ENCODE data around the gene RASSF8.

The RASSF8 gene

GRCh38 chr12:26022043-26022442 is 63.6 kb downstream of the RASSF8 start:
- TF ChIP-seq MAX (IDR thresholded peaks at IDR 0.05; ENCODE audit: low read depth, low read length) (no peak), CTCF (IDR thresholded peaks at IDR 0.05; ENCODE audit: low read depth, low read length) (no peak), MYC (IDR thresholded peaks at IDR 0.05; ENCODE audit: low read depth, low read length) (no peak), POLR2A (IDR thresholded peaks at IDR 0.05; ENCODE audit: extremely low read depth, insufficient read length) (no peak)
- no peak for DNase-seq (ENCODE audit: low read depth)
- no peak overlapping the region for H3K4me3 ChIP-seq (ENCODE audit: low read depth, low read length)

- no peak overlapping the region for H3K4me3 ChIP-seq (ENCODE audit: low read depth, low read length)
- DNase-seq (ENCODE audit: low read depth): no peak
- TF ChIP-seq CTCF (IDR thresholded peaks at IDR 0.05; ENCODE audit: low read depth, low read length) (no peak), MYC (IDR thresholded peaks at IDR 0.05; ENCODE audit: low read depth, low read length) (no peak), POLR2A (IDR thresholded peaks at IDR 0.05; ENCODE audit: extremely low read depth, insufficient read length) (no peak), MAX (IDR thresholded peaks at IDR 0.05; ENCODE audit: low read depth, low read length) (no peak)
These were observed 68.2 kb downstream of the RASSF8 start for GRCh38 chr12:26026713-26027112.

- no peak overlapping the region for H3K4me3 ChIP-seq (ENCODE audit: low read depth, low read length)
- TF ChIP-seq MAX (IDR thresholded peaks at IDR 0.05; ENCODE audit: low read depth, low read length): no peak
- no peak for TF ChIP-seq CTCF (IDR thresholded peaks at IDR 0.05; ENCODE audit: low read depth, low read length)
- no peak for TF ChIP-seq POLR2A (IDR thresholded peaks at IDR 0.05; ENCODE audit: extremely low read depth, insufficient read length)
- no peak for TF ChIP-seq MYC (IDR thresholded peaks at IDR 0.05; ENCODE audit: low read depth, low read length)
- DNase-seq (ENCODE audit: low read depth): no peak
These were observed 68.9 kb downstream of the RASSF8 start for GRCh38 chr12:26027401-26027800.

- TF ChIP-seq MYC (IDR thresholded peaks at IDR 0.05; ENCODE audit: low read depth, low read length) (no peak; the same call in 1 of the 2 replicates), CTCF (IDR thresholded peaks at IDR 0.05; ENCODE audit: low read depth, low read length) (peak; percentile 95)
- DNase-seq (ENCODE audit: low read depth): peak; percentile 76
These were observed 70.7 kb downstream of the RASSF8 start for GRCh38 chr12:26028953-26029735.

GRCh38 chr12:26029736-26030022 is 71.2 kb downstream of the RASSF8 start:
- DNase-seq (ENCODE audit: low read depth): no peak
- no peak for TF ChIP-seq POLR2A (IDR thresholded peaks at IDR 0.05; ENCODE audit: extremely low read depth, insufficient read length)
- TF ChIP-seq MYC (IDR thresholded peaks at IDR 0.05; ENCODE audit: low read depth, low read length): no peak
- no peak for TF ChIP-seq CTCF (IDR thresholded peaks at IDR 0.05; ENCODE audit: low read depth, low read length)
- TF ChIP-seq MAX (IDR thresholded peaks at IDR 0.05; ENCODE audit: low read depth, low read length): no peak

More at GRCh38 chr12:26028953-26029735, 70.7 kb downstream of the RASSF8 start:
- no peak overlapping the region for H3K4me3 ChIP-seq (ENCODE audit: low read depth, low read length)

GRCh38 chr12:26030371-26030770 is 71.9 kb downstream of the RASSF8 start:
- DNase-seq (ENCODE audit: low read depth): no peak
- no peak overlapping the region for H3K4me3 ChIP-seq (ENCODE audit: low read depth, low read length)
- TF ChIP-seq MYC (IDR thresholded peaks at IDR 0.05; ENCODE audit: low read depth, low read length) (no peak), POLR2A (IDR thresholded peaks at IDR 0.05; ENCODE audit: extremely low read depth, insufficient read length) (no peak), CTCF (IDR thresholded peaks at IDR 0.05; ENCODE audit: low read depth, low read length) (no peak), MAX (IDR thresholded peaks at IDR 0.05; ENCODE audit: low read depth, low read length) (no peak)

More at GRCh38 chr12:26029736-26030022, 71.2 kb downstream of the RASSF8 start:
- no peak overlapping the region for H3K4me3 ChIP-seq (ENCODE audit: low read depth, low read length)
